ENCODE measurements around the gene CDX1.

CDX1 gene

DNA sequence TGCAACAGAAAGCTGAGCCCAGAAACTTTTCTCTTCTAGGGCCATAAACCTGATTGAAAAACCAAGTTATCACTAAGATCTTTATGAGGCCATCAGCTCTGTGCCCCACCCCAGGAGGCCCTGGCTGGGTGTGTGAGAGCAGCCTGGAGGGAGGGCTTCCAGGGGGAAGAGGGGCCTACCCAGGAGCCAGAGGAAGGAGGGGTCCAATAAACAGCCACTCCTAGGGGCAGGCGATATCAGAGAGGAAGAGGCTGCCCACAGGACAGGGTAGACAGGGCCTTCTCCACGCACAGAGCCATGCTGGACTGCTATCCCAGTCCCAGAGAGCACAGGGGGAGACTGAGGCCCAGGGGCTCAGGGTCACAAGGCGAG lies 4.5 kb upstream of the CDX1 start:
- no peak for DNase-seq (ENCODE audit: low read depth in 1 of 2, low spot score in 1 of 2)

DNA sequence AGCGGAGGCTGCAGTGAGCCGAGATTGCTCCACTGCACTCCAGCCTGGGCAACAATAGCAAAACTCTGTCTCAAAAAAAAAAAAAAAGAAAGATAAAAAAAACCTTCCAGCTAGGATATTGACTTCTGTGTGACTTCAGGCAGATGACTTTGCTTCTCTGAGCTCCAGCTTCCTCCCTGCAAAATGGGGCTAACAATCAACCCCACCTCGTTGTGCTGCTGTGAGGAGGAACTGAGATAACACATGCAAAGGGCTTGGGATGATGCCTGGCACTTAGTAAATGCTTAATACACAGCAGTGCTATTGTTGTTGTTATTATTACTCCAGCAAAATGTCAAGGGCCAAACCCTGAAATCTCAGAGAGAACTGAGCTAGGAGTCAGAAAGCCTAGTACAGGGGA lies 3.5 kb upstream of the CDX1 start:
- no peak for DNase-seq (ENCODE audit: low read depth in 1 of 2, low spot score in 1 of 2)

DNA sequence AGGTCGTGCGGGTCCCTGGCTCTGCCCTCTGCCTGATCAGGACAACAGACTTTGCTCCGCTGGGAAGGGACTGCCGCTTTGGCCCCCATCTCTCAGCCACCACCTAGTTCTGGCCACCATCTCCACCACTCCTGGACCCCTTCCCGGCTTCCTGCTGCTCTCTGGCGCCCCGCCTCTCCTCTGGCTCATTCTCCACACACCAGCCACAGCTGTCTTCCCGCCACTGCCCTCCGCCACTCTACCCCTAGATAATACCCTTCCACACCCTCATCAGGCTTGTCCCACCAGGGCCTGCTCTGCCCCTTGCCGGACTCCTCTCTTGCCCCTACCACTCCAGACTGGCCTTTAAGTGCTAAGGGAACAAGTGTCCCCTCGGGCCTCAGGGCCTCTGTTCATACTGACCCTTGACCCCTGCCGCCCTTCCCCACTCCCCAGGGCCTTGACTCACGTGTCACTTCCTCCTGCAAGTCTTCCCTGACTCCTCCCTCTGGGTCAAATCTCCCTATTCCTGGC lies 3.0 kb upstream of the CDX1 start:
- no peak for DNase-seq (ENCODE audit: low read depth in 1 of 2, low spot score in 1 of 2)

DNA sequence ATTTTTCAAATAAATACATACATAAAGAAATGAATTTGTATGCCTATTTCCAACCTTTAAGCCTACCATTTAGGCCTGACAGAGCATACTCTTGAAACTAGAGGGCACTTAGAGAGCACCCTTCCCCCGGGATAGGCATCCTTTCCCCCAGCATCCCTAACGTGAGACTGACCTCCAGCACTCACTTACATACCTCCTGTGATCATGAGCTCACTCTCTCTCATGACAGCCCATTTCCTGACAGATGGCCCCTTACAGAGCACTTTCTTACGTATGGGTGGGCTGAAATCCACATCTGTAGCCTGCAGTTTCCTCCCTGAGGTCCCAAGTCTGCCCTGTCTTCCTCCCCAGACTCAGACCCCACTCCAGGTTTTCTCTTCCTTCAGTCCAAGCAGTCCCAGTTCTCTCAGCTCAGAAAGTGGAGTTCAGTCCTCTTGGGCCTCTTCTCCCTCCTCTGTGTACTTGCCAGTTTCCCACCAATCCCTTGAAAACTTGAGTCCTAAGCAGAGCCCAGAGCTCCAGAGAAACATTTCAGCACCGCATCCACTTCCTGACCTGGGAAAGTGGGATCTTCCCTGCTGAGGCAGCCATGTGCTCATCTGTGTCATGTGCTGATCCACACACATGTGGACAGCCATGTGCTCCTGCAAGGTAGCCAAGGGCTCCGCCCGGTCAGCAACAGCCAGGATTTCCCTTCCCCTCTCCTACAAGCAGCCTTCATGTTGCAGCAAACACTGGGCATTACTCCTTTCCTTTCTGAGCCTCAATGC lies 2.2 kb upstream of the CDX1 start:
- no peak for DNase-seq (ENCODE audit: low read depth in 1 of 2, low spot score in 1 of 2)

DNA sequence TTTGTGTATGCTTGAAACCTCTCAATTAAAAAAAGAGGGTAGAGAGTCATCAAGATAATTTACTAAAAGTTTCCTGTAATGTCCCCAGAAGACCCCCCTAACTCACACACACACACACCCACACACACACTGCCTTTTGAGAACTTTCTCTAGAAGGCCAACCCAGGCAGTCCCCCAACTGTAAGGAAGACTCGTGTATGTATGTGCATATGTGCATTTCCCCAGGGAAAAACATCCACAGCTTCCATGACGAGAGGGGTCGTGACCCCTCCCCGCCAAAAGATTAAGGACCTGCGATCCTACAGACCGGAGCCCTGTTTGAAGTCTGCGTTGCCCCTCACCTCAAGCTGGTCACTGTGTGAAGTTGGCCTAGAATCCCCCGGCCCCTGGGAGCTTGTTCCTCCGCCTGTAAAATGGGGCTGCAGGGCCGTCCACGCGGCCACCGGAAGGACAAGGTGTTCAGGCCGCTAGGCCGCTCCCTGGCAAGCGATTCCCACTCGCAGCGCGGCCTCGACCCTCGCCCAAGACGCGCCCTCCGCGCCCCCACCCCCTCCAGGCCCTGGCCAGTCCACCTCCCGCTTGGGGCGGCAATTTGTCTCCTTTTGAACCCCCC lies 435 bp upstream of the CDX1 start:
- no peak for DNase-seq (ENCODE audit: low read depth in 1 of 2, low spot score in 1 of 2)

DNA sequence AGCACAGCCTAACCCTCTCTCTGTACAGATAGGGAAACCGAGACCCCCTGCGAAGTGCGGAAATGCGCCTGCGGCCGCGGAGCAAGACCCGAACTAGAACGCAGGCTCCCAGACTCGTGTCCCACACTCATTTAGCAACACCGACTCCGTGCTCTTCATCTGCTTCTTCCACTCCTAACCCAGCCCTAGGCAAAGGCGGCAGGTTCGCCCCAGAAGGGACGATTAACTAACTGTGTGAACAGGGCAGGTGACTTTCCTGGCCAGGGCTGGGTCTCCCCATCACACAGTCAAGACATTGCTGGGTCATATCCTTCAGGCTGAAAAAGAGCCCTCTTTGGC lies 903 bp downstream of the CDX1 start:
- DNase-seq (ENCODE audit: low read depth in 1 of 2, low spot score in 1 of 2), result no peak

DNA sequence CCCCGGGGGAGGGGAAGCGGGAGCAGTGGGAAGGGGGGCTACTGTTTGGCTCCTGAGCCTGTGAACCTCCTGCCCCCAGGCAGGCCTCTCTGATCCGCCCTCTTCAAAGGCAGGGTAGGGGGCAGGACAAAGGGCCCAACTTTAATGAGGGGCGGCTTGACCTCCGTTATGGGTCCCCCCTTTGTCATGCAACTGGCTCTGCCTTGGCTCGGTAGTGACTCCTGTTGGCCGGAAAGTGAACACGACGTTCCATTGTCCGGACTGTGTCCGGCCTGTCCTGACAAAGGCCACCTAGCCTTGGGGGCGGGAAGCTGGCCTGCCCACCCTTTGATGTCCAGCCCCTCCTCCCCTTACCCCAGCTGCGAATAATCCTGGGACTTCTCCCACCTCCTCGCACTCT lies 1.3 kb downstream of the CDX1 start:
- no peak for DNase-seq (ENCODE audit: low read depth in 1 of 2, low spot score in 1 of 2)

DNA sequence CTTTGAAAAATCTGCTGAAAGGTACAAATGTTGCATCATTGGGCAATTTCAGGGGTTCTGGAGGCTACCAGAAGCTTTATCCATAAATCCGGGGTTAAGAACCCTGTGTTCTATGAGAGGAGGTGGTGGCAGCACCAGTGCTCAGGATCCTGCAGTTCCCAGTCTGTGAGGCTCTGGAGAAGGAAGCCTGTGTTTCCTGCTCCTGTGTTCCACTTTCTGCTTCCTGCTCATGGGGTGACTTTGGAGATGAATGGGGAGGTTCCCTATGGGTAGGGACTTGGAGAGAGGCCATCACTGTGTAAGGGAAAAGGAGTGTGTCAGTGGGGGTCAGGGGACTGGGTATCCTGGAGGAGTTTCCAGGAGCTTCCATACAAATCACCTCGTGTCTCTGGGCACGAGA lies 2.3 kb downstream of the CDX1 start:
- no peak for DNase-seq (ENCODE audit: low read depth in 1 of 2, low spot score in 1 of 2)

DNA sequence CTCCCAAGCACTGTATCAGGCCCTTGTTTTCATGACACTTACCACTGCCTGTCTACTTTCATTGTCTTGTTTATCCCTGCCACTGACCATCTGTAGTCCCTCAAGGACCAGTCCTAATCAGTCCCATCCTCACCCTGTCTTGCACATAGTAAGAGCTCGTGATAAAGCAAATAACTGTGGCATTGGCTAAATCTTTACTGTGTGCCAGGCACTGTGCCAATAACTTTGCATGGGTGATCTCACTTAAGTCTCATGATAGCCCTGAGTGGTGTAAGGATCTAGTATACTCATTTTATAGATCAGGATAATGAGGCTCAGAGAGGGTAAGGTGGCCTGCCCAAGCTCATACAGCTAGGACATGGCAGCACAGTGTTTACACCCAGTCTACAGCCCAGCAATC lies 5.6 kb downstream of the CDX1 start:
- DNase-seq (ENCODE audit: low read depth in 1 of 2, low spot score in 1 of 2), result no peak

DNA sequence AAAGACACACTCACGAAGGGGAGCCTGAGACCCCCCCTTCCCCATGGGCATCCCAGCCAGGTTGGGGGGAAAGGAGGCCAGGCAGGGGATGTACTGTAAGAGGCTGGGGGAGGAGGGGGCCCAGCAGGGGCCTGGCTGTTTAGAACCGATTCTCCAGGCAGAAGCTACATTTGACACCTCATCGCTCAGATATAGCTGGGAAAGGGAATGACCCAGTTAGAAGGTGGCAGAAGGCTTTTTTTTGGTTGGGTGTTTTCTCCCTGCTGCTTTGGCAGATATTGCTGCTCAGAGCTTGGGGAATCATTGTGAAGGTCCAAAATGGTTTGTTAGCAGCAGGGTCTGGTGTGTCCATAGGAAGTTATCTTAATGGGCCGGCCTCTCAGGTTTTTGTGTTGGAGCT lies 6.0 kb downstream of the CDX1 start:
- DNase-seq (ENCODE audit: low read depth in 1 of 2, low spot score in 1 of 2), result no peak

DNA sequence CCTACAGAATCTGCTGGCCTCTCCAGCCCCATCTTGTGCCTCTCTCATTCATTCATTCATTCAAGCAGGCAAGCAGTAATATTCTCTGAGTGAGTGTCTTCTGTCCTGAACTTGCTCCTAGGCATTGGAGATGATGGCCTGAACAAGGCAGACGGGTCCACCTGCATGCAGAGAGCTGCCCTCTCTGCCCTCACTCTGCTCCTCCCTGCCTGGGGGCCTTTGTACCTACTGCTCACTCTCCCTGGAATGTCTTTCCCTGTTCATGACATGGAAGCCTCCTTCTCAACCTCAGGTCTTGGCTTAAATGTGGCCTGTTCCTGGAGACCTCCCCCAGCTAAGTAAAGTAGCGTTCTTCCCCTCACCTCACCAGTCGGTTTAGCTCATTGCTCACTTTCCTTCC lies 6.6 kb downstream of the CDX1 start:
- DNase-seq (ENCODE audit: low read depth in 1 of 2, low spot score in 1 of 2), result no peak

DNA sequence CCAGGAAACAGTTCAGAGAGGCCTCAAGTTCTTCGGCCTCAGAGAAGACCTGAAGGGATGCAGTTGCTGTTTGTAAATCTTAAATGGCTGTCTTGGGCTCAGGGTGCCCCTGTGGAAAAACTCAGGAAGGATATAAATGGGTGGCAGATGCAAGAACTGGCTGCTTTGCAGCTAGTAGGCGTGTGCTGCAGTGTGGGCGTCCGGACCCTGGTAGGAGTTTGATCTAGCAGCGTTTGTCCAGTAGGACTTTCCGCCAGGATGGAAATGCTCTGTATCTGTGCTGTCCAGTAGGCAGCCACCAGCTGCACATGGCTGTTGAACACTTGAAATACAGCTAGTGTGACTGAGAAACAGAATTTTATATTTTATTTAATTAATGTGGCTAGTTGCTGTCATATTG lies 7.7 kb downstream of the CDX1 start:
- no peak for DNase-seq (ENCODE audit: low read depth in 1 of 2, low spot score in 1 of 2)

DNA sequence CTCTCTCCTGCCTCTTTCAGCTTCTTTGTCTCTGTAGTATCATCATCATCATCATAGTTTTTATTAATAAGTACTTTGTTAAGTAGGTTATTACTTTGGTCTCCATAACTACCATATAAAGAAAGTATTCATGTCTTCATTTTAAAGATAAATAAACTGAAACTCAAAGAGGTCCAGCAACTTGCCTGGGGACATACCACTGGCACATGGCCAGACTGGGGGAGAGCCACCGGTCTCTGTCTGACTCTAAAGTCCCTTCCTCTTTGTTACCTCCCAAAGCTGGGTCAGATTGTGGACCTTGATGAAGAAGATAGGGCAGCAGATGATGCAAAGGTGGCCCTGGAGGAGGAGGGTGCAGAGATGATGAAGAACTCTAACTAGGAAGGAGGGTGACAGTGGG lies 8.5 kb downstream of the CDX1 start:
- DNase-seq (ENCODE audit: low read depth in 1 of 2, low spot score in 1 of 2), result no peak

DNA sequence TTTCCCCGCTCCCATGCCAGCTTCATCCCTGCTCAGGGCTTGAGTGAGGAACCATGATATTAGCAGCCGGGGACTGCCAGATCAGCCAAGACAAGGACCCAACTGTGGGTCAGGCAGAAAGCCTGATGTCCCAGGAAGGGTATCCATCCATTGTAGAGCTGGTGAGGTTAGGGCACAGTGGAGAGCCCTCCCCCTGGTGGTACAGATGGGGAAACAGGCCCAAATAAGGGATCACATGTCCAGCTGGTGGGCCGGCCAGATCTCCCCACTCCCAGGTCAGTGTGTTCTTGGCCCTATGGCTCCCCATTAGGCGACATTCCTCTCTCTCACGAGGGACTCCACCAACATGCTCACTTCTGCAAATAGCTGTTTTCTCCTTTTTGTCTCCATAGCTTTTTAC lies 9.0 kb downstream of the CDX1 start:
- DNase-seq (ENCODE audit: low read depth in 1 of 2, low spot score in 1 of 2), result no peak

DNA sequence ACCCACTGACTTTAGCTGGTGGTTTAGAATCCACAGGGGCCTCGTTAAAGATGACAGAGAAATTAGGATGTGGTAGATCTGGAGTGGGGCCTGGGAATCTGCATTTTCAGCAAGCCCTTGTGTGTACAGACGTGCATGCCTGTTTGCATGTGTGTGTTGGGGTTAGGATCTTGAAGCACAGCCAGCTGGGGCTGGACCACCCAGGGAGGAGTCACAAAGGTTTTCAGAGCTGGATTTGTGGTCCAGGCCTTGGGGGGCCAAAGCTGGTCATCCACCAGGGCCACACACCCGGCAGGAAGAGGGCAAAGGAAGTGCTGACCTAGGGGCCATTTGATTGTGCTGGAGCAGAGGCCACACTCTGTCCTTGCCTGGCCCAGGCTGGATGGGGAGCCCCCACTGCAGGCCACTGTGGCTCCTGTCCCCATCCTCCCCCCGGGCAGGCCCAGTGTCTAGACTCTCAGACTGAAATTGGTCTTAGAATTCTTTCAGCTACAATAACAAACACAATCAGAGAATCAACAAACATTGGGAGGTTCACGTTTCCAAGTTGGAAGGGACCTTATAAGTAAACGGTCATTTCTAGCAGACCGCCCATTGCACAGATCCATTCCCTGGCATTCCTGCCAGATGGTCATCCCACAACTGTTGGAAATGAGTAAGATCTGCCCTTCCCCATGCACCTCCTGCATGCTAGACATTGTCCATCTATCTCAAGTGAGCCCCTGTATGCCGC lies 10.3 kb downstream of the CDX1 start:
- no peak for DNase-seq (ENCODE audit: low read depth in 1 of 2, low spot score in 1 of 2)

DNA sequence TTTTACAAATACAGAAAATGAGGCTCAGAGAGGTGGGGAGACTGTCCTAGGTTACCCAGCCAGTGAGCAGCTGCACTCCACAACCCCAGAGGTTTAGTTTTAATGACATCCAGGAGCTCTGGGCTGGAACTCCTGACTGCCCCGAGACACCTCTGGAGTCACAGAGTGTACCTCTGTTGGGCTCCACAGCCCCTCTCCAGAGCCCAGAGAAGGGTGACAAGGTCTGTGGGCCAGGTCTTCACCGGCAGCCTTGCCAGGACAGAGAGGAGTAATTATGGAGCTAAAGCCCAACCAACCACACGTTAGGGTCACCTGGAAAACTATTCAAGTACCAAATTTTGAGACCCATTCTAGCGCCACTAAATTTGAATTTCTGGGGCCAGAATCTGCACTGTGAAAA lies 11.1 kb downstream of the CDX1 start:
- no peak for DNase-seq (ENCODE audit: low read depth in 1 of 2, low spot score in 1 of 2)

DNA sequence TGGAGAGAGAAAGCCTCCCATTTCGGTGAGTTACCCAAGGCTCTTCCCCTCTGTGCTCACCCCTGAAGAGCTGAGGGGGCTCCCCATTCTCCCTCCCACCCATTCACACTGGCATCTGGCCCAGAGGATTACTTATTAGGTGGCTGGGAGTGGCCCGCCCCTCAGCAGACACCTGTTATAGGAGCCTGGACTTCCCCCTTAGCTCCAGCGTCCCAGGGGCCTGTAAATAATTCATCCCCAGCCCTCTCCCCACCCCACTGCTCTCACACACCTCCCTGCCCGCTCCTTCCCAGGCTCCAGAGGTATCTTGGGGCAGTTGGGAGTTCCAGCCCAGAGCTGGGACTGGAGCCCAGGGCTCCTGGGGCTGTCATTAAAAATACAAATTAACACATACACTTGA lies 11.7 kb downstream of the CDX1 start:
- DNase-seq (ENCODE audit: low read depth in 1 of 2, low spot score in 1 of 2), result no peak

DNA sequence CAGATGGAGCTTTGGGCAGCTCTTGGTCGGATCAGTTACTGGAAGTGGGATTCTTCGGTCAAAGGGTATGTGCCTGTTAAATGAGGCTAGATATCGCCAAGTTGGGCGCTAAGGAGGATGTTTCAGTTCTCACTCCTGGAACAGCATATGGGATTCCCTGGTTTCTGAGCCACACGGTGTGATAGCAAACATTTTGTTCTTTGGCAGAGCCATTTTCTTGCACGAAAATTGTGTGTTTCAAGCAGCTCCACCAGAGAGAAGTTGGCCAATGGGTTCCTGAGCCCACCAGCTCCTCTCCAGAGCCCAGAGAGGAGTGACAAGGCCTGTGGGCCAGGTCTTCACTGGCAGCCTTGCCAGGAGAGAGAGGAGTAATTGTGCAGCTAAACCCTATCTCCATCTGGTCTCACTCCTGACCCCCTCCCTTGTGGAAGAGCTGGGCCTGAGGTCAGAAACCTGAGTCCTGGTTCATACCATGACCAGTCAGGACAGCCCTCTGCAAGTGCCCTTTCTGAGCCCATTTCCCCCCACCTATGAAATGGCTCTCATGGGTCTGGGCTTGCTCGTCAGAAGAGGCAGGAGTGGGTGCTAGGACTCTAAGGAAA lies 12.5 kb downstream of the CDX1 start:
- DNase-seq (ENCODE audit: low read depth in 1 of 2, low spot score in 1 of 2), result no peak

DNA sequence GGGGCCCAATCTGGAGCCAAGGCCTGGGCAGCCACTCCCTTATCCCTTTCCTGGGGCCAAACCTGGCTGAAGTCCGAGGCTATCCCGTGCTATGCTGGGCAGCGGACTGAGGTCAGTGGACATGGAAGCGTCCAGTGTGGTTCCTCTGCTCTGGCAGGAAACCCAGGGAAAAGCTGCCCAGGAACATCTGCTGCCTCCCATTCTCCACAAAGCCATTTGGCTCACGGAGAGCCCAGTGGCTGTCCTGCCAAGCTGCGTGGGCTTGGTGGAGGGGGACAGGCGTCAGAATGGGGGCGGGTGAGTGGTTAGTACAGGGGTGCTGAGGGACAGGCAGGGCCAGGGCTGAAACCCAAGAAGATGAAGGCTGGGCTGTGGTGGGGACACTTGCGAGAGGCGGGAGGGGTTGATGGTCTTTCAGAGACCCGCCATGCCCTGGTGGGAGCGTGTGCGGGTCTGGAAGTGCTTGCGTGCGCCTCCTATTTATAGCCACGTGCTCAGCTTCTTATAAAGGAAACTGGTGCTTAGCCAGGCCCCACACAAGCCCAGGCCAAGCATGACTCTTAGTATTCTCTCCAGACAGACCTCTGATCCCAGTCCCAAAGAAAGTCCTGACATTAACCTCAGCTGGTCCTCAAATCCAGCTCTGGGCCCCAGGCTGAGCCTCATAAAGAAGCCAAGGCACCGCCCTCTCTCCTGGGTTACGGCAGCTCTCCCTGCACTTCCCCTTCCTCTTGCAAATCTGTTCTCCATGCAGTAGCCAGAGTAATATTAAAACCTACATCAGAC lies 13.9 kb downstream of the CDX1 start:
- no peak for DNase-seq (ENCODE audit: low read depth in 1 of 2, low spot score in 1 of 2)

DNA sequence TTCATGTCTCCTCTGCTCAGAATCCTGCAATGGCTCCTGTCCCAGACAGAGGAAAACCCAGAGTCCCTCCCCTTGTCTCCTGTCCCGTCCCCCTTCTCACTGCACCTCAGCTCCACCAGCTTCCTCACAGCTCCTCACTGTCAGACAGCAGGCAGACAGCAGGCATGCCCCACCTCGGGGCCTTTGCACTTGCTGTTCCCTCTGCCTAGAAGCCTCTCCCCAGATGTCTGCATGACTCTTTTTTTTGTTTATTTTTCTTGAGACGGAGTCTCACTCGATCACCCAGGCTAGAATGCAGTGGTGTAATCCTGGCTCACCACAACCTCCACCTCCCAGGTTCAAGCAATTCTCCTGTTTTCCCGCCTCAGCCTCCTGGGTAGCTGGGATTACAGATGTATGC lies 14.4 kb downstream of the CDX1 start:
- no peak for DNase-seq (ENCODE audit: low read depth in 1 of 2, low spot score in 1 of 2)

DNA sequence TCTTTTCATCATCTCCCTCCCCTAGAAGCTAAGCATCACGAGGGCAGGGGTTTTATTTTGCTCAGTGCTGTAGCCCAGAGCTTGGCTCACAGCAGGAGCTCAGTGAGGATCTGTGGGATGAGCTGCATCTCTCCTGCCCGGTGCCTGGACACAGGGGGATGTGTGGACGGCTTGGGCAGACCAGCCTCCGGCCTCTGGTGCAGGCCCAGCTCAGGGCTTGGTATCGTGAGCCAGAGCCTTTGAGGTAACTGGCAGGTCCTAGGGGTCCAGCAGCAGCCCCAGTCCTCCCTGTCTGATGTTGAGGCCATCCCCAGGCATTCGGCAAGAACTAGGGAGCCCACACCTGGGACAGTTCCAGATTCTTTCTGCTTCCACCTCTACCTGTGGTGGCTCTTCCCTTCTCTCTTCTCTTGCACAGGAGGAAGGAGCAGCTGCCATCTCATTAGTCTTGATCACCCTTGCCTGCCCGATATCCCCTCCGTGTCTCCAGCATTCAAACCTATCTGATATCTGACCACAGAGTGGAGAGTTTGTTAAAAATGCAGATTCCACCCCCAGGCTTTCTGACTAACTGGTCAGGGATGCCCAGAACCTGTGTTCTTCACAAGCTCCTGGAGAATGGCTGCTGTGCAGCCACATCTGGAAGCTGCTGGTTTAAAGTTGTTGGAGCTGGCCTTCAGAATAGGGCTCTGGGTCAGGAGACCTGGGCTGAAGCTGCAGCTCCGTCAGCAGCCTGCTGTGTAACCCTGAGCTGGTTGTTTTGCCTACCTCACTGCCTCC lies 15.4 kb downstream of the CDX1 start:
- no peak for DNase-seq (ENCODE audit: low read depth in 1 of 2, low spot score in 1 of 2)
